Measurements from ENCODE around the gene AFP. TPM values are rescaled to one million over a fixed set of nuclear protein-coding genes. Genes with fewer than 3 reads are reported as not detected.

The AFP gene
- total and polyA plus RNA-seq, 2 of the 13 experiments (the other 11 are each of a cell fraction or from before 2014, with no cell fraction given): 9,434 to 13,105 TPM

DNA sequence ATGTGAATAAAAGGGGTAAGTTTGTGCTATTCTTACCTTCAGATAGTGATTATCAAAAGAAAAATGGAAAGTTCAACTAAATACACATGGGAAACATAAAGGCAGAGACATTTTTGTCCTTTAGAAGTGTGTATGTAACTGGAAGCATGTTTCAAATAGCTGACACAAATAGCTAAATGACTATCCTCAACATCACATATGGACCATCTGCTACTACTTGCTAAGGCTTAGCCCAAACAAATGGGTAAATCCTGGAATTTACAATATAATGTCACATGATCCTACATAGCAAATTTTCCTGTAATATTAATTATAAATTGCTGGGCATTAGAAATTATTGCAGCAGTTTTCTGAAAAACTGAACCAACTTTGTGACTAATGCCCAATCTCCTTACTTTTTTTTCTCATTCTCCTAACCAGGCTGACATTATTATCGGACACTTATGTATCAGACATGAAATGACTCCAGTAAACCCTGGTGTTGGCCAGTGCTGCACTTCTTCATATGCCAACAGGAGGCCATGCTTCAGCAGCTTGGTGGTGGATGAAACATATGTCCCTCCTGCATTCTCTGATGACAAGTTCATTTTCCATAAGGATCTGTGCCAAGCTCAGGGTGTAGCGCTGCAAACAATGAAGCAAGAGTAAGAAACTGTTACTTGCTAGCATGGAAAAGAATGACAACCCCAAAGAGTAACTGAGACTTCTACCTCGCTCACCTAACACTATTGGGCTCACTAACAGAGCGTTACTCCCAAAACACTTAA is 16.1 kb downstream of the AFP start (continued):
- no peak for TF ChIP-seq KDM5B (CRISPR knock-in tag; IDR thresholded peaks at IDR 0.05; ENCODE audit: borderline replicate concordance)
- 0 out of 2 replicates have a peak, but pooled peaks have one; percentile 16 for TF ChIP-seq ZNF556 (CRISPR knock-in tag; IDR thresholded peaks at IDR 0.05; ENCODE audit: borderline replicate concordance)
- no peak for TF ChIP-seq GTF2F1 (IDR thresholded peaks at IDR 0.05; ENCODE audit: low read length)
- no peak for TF ChIP-seq ZNF777 (CRISPR knock-in tag; IDR thresholded peaks at IDR 0.05)

DNA sequence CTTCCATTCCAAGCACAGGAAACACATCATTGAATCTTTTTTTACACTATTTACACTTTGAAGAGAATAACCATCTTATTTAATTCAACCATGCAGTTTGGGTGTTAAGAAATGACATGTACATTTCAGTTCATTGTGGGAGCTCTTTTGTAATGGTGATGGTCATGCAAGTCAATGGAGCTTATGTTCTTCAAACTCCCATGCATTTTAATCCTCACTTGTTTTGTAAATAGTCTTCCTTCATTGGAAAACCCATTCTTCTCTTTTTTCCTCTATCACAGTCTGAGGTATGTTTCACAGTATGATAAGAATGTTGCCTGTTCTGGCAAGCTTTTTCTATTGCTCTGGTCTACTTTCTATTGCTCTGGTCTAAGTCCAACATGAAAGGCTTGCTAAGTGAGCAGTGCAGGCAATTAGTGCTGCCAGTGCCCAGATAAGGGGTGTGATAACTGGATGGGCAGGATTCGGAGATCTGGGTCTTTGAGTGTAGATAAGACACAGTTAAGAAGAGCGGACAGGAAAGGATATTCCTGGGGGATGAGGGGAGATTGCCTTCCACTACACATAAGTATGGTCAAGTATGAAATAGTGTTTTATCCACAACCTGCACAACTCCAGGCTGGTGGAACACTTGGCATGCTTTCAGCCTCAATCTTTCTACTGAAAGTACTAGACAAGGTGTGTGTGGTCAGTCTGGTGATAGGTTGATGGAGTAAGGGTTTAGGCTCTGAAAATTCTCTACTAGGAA is 17.1 kb downstream of the AFP start:
- H3K79me2 ChIP-seq (ENCODE audit: insufficient read depth, low read length): no peaks in the 10 kb centered on the region
- no TSS peak for BruUV-seq (replicated peaks)
- no peak overlapping the region for H3K9ac ChIP-seq (ENCODE audit: insufficient read depth, low read depth, low read length)
- 72% methylated on average over 2 of the region's 2 CpGs for WGBS (ENCODE audit: low lambda C conversion rate)
- H3K27ac ChIP-seq (ENCODE audit: extremely low read length, insufficient read depth, low read length): peak overlapping the region; percentile 37
- CTCF ChIA-PET (ENCODE audit: low intra/inter-chr PET ratio, low total read pairs): no interaction called here
- DNase-seq (ENCODE audit: low spot score) (peak; percentile 32), FAIRE-seq (no peak), ATAC-seq (peak; percentile 3)
- H3K36me3 ChIP-seq (replicated peaks in 1 of 2; ENCODE audit: control insufficient read depth in 1 of 2, insufficient read depth in 2 of 2, low read length in 2 of 2): peaks cover 5 to 44% of the 10 kb centered on the region in 2 experiments
- H3K4me2 ChIP-seq (ENCODE audit: low read depth, low read length): no peak overlapping the region
- no peak overlapping the region for H2AFZ ChIP-seq (ENCODE audit: low read length)
- in situ Hi-C loops (cut with HindIII; ENCODE audit: extremely low pct_ligation_motif_present, low pct_unique_long_range_greater_than_20kb): loop anchor here (25.0 kb wide), 1 partner anchor 109 kb away; no protein-coding TSS in a partner anchor
- H3K9me3 ChIP-seq (ENCODE audit: low read length): no peaks in the 10 kb centered on the region
- no peaks in the 10 kb centered on the region for H3K27me3 ChIP-seq (ENCODE audit: control insufficient read depth in 1 of 2, insufficient read depth in 2 of 2, low read length in 2 of 2)
- peaks cover 44% of the 10 kb centered on the region for H3K4me1 ChIP-seq (ENCODE audit: insufficient read depth, low read length)
- H3K4me3 ChIP-seq (replicated peaks in 1 of 3; ENCODE audit: insufficient read depth in 1 of 3, low read depth in 2 of 3, low read length in 3 of 3): no peak overlapping the region
- peaks cover 27% of the 10 kb centered on the region for H4K20me1 ChIP-seq (ENCODE audit: insufficient read depth, low read length)
- intact Hi-C loops (cut with micrococcal nuclease; ENCODE audit: unreplicated experiment): no loop called here
- POLR2A ChIA-PET: interaction anchor here (0.7 kb wide), 1 partner anchor 108 kb away, joined by 3 read pairs; no protein-coding TSS in a partner anchor
- no peak for TF ChIP-seq TBL1XR1 (IDR thresholded peaks at IDR 0.05; ENCODE audit: borderline replicate concordance, low read length, partially characterized antibody)
- TF ChIP-seq YEATS4 (CRISPR knock-in tag; IDR thresholded peaks at IDR 0.05; ENCODE audit: borderline replicate concordance): no peak
- TF ChIP-seq NR2F2 (IDR thresholded peaks at IDR 0.05; ENCODE audit: borderline replicate concordance, low read depth): no peak
- no peak for TF ChIP-seq ONECUT2 (CRISPR knock-in tag; IDR thresholded peaks at IDR 0.05)
- TF ChIP-seq TOE1 (CRISPR knock-in tag; IDR thresholded peaks at IDR 0.05): 0 out of 2 replicates have a peak, but pooled peaks have one; percentile 25
- no peak for TF ChIP-seq GABPA (IDR thresholded peaks at IDR 0.05; ENCODE audit: low read depth, low read length)
- no peak for TF ChIP-seq GABPA (CRISPR knock-in tag; IDR thresholded peaks at IDR 0.05; ENCODE audit: low read depth)
- TF ChIP-seq ZNF431 (CRISPR knock-in tag; IDR thresholded peaks at IDR 0.05; ENCODE audit: borderline replicate concordance, low read depth): no peak
- TF ChIP-seq ZNF607 (CRISPR knock-in tag; IDR thresholded peaks at IDR 0.05; ENCODE audit: borderline replicate concordance): no peak
- no peak; the same call in 1 of the 2 replicates for TF ChIP-seq REPIN1 (CRISPR knock-in tag; IDR thresholded peaks at IDR 0.05; ENCODE audit: borderline replicate concordance, low read depth)
- no peak for TF ChIP-seq ZNF207 (IDR thresholded peaks at IDR 0.05; ENCODE audit: borderline replicate concordance)
- TF ChIP-seq SMAD9 (CRISPR knock-in tag; IDR thresholded peaks at IDR 0.05): no peak
- no peak for TF ChIP-seq NCOR1 (IDR thresholded peaks at IDR 0.05; ENCODE audit: borderline replicate concordance, low read length)
- TF ChIP-seq TBX2 (CRISPR knock-in tag; IDR thresholded peaks at IDR 0.05; ENCODE audit: borderline replicate concordance): no peak
- TF ChIP-seq, protein P1, sequence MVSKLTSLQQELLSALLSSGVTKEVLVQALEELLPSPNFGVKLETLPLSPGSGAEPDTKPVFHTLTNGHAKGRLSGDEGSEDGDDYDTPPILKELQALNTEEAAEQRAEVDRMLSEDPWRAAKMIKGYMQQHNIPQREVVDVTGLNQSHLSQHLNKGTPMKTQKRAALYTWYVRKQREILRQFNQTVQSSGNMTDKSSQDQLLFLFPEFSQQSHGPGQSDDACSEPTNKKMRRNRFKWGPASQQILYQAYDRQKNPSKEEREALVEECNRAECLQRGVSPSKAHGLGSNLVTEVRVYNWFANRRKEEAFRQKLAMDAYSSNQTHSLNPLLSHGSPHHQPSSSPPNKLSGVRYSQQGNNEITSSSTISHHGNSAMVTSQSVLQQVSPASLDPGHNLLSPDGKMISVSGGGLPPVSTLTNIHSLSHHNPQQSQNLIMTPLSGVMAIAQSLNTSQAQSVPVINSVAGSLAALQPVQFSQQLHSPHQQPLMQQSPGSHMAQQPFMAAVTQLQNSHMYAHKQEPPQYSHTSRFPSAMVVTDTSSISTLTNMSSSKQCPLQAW (CRISPR knock-in tag; IDR thresholded peaks at IDR 0.05): no peak
- no peak for TF ChIP-seq NPAS2 (CRISPR knock-in tag; IDR thresholded peaks at IDR 0.05; ENCODE audit: borderline replicate concordance)
